K562 (cell line): ENCODE results near the gene USP10. TPM values are rescaled to one million over a fixed set of nuclear protein-coding genes. Genes with fewer than 3 reads are reported as not detected.
A peak's percentile ranks its signal among the peaks of the same experiment; 100 is the strongest.

Source experiments
- ATAC-seq: fragments of 200-7000 bp; cut with Tn5 transposase; 3 replicates; pipeline ENCODE4 v1.9.1; 2020; ENCODE audit warnings: moderate library complexity
- BruUV-seq: library from RNA; stranded (reverse); fragments of 400-500 nt; replicated peaks from 2 replicates; lab custom pipeline; 2021; lab: Mats Ljungman, UMichigan
- CTCF ChIA-PET: fragments of 300-600 bp; formaldehyde crosslinking; extraction: SDS; loops from one replicate; lab custom pipeline; 2021; ENCODE audit warnings: low intra/inter-chr PET ratio; lab: Yijun Ruan, JAX
- POLR2A ChIA-PET: fragments of 300-600, 350-650 bp; sonication (Branson Sonifier 250); formaldehyde crosslinking; extraction: SDS; loops from one replicate; lab custom pipeline; 2021; ENCODE audit warnings: antibody characterized with exemption, inconsistent platforms; lab: Yijun Ruan, JAX
- DNase-seq, 4 experiments: peaks; one replicate each; pipeline versions ENCODE4 v3.0.0 to v3.0.0-alpha.2; 2011 to 2018; ENCODE audit warnings: low spot score in 3 of 4, mixed read lengths in 3 of 4; ENCODE audit errors: extremely low read depth in 1 of 4
- FAIRE-seq: peaks from 2 replicates; lab custom pipeline; 2011; peaks lifted over from hg19 to GRCh38; lab: Jason Lieb, UNC
- H2AFZ ChIP-seq: 2 replicates; pipeline ENCODE4 v1.6.0; 2011; ENCODE audit warnings: low read depth, low read length, control low read depth, inconsistent platforms
- H3K27ac ChIP-seq: fragments of 200-600 bp; 3 replicates; pipeline ENCODE4 v1.8.0; 2011; ENCODE audit warnings: low read depth, mild to moderate bottlenecking, control low read depth, inconsistent platforms, low read length, moderate library complexity, mixed read lengths; ENCODE audit errors: extremely low read depth
- H3K27me3 ChIP-seq, 2 experiments: fragments of 300-600 bp in 1 of 2; 2 replicates in 1 of 2; 3 replicates in 1 of 2; pipeline versions ENCODE4 v1.6.0 to v1.8.0; 2011; ENCODE audit warnings: inconsistent platforms in 2 of 2, low read length in 2 of 2, mild to moderate bottlenecking in 1 of 2, mixed read lengths in 1 of 2, moderate library complexity in 1 of 2; ENCODE audit not compliant: control insufficient read depth in 2 of 2, insufficient read depth in 2 of 2
- H3K36me3 ChIP-seq: fragments of 300-600 bp; 3 replicates; pipeline ENCODE4 v1.8.0; 2011; ENCODE audit warnings: mild to moderate bottlenecking, low read length, inconsistent platforms; ENCODE audit not compliant: control insufficient read depth, insufficient read depth
- H3K4me1 ChIP-seq, 2 experiments: fragments of 200-600 bp in 1 of 2; replicated peaks in 1 of 2; 2 replicates in 1 of 2; 3 replicates in 1 of 2; pipeline versions ENCODE4 v1.5.1 to v1.8.0; 2011; ENCODE audit warnings: inconsistent platforms in 2 of 2, low read length in 2 of 2, mild to moderate bottlenecking in 1 of 2, mixed read lengths in 1 of 2, moderate library complexity in 1 of 2; ENCODE audit not compliant: control insufficient read depth in 2 of 2, insufficient read depth in 2 of 2
- H3K4me2 ChIP-seq: 2 replicates; pipeline ENCODE4 v1.6.1; 2011; ENCODE audit warnings: low read length, control low read depth, inconsistent platforms, mixed read lengths; ENCODE audit not compliant: insufficient read depth
- H3K4me3 ChIP-seq: fragments of 200-600 bp; sonication (generic), shearing (Covaris generic); 2 replicates; pipeline ENCODE4 v1.5.1; 2016; ENCODE audit warnings: control low read depth, inconsistent platforms
- H3K79me2 ChIP-seq: fragments of 200-600 bp; 3 replicates; pipeline ENCODE4 v1.8.0; 2011; ENCODE audit warnings: low read length, inconsistent platforms; ENCODE audit not compliant: control insufficient read depth, insufficient read depth
- H3K9ac ChIP-seq, 2 experiments: 2 replicates each; pipeline versions ENCODE4 v1.6.0 to v1.6.1; 2011; ENCODE audit warnings: low read depth in 2 of 2, low read length in 2 of 2, control low read depth in 1 of 2, inconsistent platforms in 1 of 2, mild to moderate bottlenecking in 1 of 2, mixed read lengths in 1 of 2; ENCODE audit not compliant: insufficient read depth in 1 of 2
- H3K9me1 ChIP-seq: one replicate; pipeline ENCODE4 v1.6.0; 2011; ENCODE audit warnings: inconsistent platforms, mild to moderate bottlenecking, low read length, moderate library complexity; ENCODE audit not compliant: control insufficient read depth, insufficient read depth
- H3K9me3 ChIP-seq: replicated peaks from 2 replicates; pipeline ENCODE4 v1.5.1; 2011; ENCODE audit warnings: low read depth, low read length, inconsistent platforms; ENCODE audit not compliant: control insufficient read depth, insufficient read depth
- H4K20me1 ChIP-seq: replicated peaks from 2 replicates; pipeline ENCODE4 v1.6.1; 2011; ENCODE audit warnings: low read length, inconsistent platforms, mixed read lengths; ENCODE audit not compliant: control insufficient read depth, insufficient read depth
- BMI1 ChIP-seq: fragments of 150-350 bp; IDR thresholded peaks from 2 replicates; pipeline ENCODE4 v1.6.1; 2014; ENCODE audit warnings: low read length
- EGR1 ChIP-seq: fragments of 450-650 bp; conservative IDR thresholded peaks from 2 replicates; pipeline ENCODE4 v1.6.1; 2017; ENCODE audit warnings: mild to moderate bottlenecking
- MYNN ChIP-seq, 2 experiments: sonication (generic); formaldehyde crosslinking in 1 of 2; IDR thresholded peaks; 2 replicates each; pipeline versions ENCODE4 v1.5.0 to v1.6.1; 2016 to 2020; ENCODE audit warnings: antibody characterized with exemption in 1 of 2, missing genetic modification reagents in 1 of 2
- NFIC ChIP-seq: fragments of 450-650 bp; IDR thresholded peaks from 2 replicates; pipeline ENCODE4 v1.6.1; 2017; ENCODE audit warnings: mild to moderate bottlenecking, inconsistent platforms
- ZNF253 ChIP-seq: fragments of 250-450 bp; sonication (Bioruptor Pico); conservative IDR thresholded peaks from 2 replicates; pipeline ENCODE4 v1.6.1; 2021; ENCODE audit warnings: mild to moderate bottlenecking
- ZNF431 ChIP-seq: sonication (generic); formaldehyde crosslinking; IDR thresholded peaks from 2 replicates; pipeline ENCODE4 v1.8.0; 2022; ENCODE audit warnings: mild to moderate bottlenecking, missing genetic modification reagents
- WGBS: fragments of 100-300 bp; shearing (Covaris generic); methylation state at CpG from one replicate; pipeline ENCODE4 v1.1.6; 2016; ENCODE audit warnings: low coverage, mixed read lengths; ENCODE audit not compliant: insufficient coverage; ENCODE audit errors: missing lambda C conversion rate; 5-methylcytosine and 5-hydroxymethylcytosine counted together
- in situ Hi-C: fragments of 300-500 bp; cut with MboI; formaldehyde crosslinking; loops from 4 replicates; pipeline ENCODE4 v1.15.0; 2018; ENCODE audit warnings: inconsistent platforms, mixed read lengths
- intact Hi-C: fragments of 100-400 bp; cut with micrococcal nuclease; formaldehyde crosslinking; loops from 2 replicates; pipeline ENCODE4 v1.14.2; 2022
- polyA plus RNA-seq, 8 experiments: library from polyadenylated mRNA; depleted of rRNA in 4 of 8; stranded (reverse) in 5 of 8; unstranded in 3 of 8; fragments of >200 nt; fragmentation: Nextera tagmentation in 2 of 8; fragmentation: Illumina TruSeq in 1 of 8; extraction: Ambion mirVana in 2 of 8; extraction: Trizol in 1 of 8; gene quantifications; 2 replicates each; pipeline versions ENCODE4 v1.2.1 to v1.2.3, GENCODE V29; 2011 to 2014; ENCODE audit warnings: inconsistent platforms in 1 of 8, missing spikeins in 1 of 8
- total RNA-seq, 7 experiments: library from RNA; depleted of rRNA in 6 of 7; stranded (reverse); fragments of >200 nt in 6 of 7; fragmentation: Illumina TruSeq in 2 of 7; extraction: Trizol in 2 of 7; gene quantifications; 2 replicates each; pipeline versions ENCODE4 v1.2.1 to v1.2.3, GENCODE V29; 2011 to 2021; ENCODE audit warnings: low replicate concordance in 1 of 7
- TF ChIP-seq, protein P1 (sequence below), 2 experiments: fragments of 450-650 bp; conservative IDR thresholded peaks; 2 replicates each; pipeline ENCODE4 v1.6.1; 2017; ENCODE audit warnings: mild to moderate bottlenecking in 2 of 2, moderate library complexity in 2 of 2
- TF ChIP-seq, protein P2 (sequence below), 3 experiments: IDR thresholded peaks in 2 of 3; conservative IDR thresholded peaks in 1 of 3; 2 replicates each; pipeline ENCODE4 v1.5.1; 2011 to 2012; ENCODE audit warnings: low read length in 3 of 3, mild to moderate bottlenecking in 3 of 3, control low read depth in 2 of 3, improper control_type of control experiment in 1 of 3, inconsistent platforms in 1 of 3, low read depth in 1 of 3, mixed read lengths in 1 of 3, moderate library complexity in 1 of 3; ENCODE audit not compliant: insufficient read depth in 2 of 3

The USP10 gene
- total and polyA plus RNA-seq, 9 of the 15 experiments (the other 6 are each of a cell fraction or from before 2014, with no cell fraction given) = 61.7 to 197 (median 116) TPM

DNA sequence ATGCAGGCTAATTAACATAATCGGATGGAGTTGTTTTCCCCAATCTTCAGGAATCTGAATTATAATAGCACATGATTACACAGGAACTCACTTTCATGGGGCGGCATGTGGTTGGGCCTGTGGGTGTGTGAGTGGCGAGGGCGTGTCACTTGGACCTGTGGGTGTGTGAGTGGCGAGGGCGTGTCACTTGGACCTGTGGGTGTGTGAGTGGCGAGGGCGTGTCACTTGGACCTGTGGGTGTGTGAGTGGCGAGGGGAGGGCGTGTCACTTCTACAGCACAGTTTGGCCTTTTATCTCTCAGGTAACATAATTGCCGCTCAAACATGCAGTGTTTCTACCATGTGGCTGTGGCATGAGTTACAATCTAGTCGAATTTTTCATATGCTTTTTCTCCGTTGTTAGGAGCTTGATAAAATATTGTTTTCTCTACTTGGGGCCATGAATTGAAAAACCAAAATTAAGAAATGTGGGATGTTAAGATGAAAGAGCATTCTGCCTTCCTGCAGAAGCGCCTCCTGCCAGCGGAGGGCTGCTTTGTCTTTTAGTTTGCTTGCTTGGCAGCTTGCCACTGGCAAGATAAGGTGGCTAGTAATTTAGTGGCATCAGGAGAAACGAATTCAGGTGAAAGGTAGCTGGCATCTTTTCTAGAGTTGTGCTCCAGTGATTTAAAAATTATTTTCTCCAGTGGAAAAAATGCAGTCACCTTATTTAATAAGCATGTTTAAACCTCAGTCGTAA, 36.2 kb downstream of the USP10 start:
- FAIRE-seq = no peak
- Histone ChIP-seq H3K4me3 (no peak overlapping the region), H3K4me2 (no peak overlapping the region), H3K79me2 (peaks cover 96% of the 10 kb centered on the region), H3K27ac (no peak overlapping the region), H3K4me1 (peaks cover 28 to 43% of the 10 kb centered on the region in 2 experiments), H3K9ac (no peak overlapping the region), H3K9me3 (no peaks in the 10 kb centered on the region), H3K9me1 (peaks cover 7% of the 10 kb centered on the region), H3K27me3 (no peaks in the 10 kb centered on the region), H3K36me3 (peaks cover 69% of the 10 kb centered on the region), H2AFZ (no peak overlapping the region), H4K20me1 (peaks cover 27% of the 10 kb centered on the region)
- no peak for ATAC-seq
- peak; percentile 88 for TF ChIP-seq EGR1
- no peak for TF ChIP-seq BMI1
- TF ChIP-seq, protein P1, sequence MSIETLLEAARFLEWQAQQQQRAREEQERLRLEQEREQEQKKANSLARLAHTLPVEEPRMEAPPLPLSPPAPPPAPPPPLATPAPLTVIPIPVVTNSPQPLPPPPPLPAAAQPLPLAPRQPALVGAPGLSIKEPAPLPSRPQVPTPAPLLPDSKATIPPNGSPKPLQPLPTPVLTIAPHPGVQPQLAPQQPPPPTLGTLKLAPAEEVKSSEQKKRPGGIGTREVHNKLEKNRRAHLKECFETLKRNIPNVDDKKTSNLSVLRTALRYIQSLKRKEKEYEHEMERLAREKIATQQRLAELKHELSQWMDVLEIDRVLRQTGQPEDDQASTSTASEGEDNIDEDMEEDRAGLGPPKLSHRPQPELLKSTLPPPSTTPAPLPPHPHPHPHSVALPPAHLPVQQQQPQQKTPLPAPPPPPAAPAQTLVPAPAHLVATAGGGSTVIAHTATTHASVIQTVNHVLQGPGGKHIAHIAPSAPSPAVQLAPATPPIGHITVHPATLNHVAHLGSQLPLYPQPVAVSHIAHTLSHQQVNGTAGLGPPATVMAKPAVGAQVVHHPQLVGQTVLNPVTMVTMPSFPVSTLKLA (conservative IDR thresholded peaks at IDR 0.05) = 0 out of 4 replicates have a peak, but pooled peaks of 1 of the 2 experiments have one; percentile 25
- TF ChIP-seq, protein P2, sequence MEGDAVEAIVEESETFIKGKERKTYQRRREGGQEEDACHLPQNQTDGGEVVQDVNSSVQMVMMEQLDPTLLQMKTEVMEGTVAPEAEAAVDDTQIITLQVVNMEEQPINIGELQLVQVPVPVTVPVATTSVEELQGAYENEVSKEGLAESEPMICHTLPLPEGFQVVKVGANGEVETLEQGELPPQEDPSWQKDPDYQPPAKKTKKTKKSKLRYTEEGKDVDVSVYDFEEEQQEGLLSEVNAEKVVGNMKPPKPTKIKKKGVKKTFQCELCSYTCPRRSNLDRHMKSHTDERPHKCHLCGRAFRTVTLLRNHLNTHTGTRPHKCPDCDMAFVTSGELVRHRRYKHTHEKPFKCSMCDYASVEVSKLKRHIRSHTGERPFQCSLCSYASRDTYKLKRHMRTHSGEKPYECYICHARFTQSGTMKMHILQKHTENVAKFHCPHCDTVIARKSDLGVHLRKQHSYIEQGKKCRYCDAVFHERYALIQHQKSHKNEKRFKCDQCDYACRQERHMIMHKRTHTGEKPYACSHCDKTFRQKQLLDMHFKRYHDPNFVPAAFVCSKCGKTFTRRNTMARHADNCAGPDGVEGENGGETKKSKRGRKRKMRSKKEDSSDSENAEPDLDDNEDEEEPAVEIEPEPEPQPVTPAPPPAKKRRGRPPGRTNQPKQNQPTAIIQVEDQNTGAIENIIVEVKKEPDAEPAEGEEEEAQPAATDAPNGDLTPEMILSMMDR (IDR thresholded peaks at IDR 0.05 in 2 of 3, conservative IDR thresholded peaks at IDR 0.05 in 1 of 3; ENCODE audit: insufficient read depth in 2 of 3, low read depth in 1 of 3, low read length in 3 of 3) = 0 out of 6 replicates have a peak, but pooled peaks of 1 of the 3 experiments have one; percentile 13
- peak; percentile 83 for TF ChIP-seq NFIC
- TF ChIP-seq ZNF253 = no peak
- 0 out of 2 replicates have a peak, but pooled peaks have one; percentile 43 for TF ChIP-seq ZNF431 (CRISPR knock-in tag)
- peak; percentile 41; the same call in 1 of the 2 replicates for TF ChIP-seq MYNN (IDR thresholded peaks at IDR 0.05)
- TF ChIP-seq MYNN (CRISPR knock-in tag; IDR thresholded peaks at IDR 0.05) = no peak
- no peak for DNase-seq
- TSS peak; percentile 11 for BruUV-seq
- 65% methylated on average over 17 of the region's 17 CpGs for WGBS
- ChIA-PET CTCF (interaction anchor here (0.9 to 5.6 kb wide), 2 partner anchors 10 to 112 kb away, joined by 4 to 89 read pairs; no protein-coding TSS in a partner anchor), POLR2A (interaction anchor here (0.6 to 1.0 kb wide), 3 partner anchors 11 to 304 kb away, joined by 3 to 4 read pairs (median 3); no protein-coding TSS in a partner anchor)
- intact Hi-C loops (no loop called here), in situ Hi-C loops (no loop called here)
